ENCODE measurements around the gene KSR1.

GRCh38 chr17:27631897-27632725 is 175.9 kb downstream of the KSR1 start:
- TF ChIP-seq CTCF (IDR thresholded peaks at IDR 0.05) (no peak), POLR2A (IDR thresholded peaks at IDR 0.05) (no peak)

All from testis (tissue), 2 donors.